ENCODE measurements around the gene SPEN.
A peak's percentile ranks its signal among the peaks of the same experiment; 100 is the strongest.

Gene SPEN

GRCh38 chr1:15939181-15940109 lies 91.9 kb downstream of the SPEN start:
- no peak for DNase-seq

- no peak for DNase-seq
Measured at GRCh38 chr1:15940110-15941043, 92.9 kb downstream of the SPEN start.

DNA sequence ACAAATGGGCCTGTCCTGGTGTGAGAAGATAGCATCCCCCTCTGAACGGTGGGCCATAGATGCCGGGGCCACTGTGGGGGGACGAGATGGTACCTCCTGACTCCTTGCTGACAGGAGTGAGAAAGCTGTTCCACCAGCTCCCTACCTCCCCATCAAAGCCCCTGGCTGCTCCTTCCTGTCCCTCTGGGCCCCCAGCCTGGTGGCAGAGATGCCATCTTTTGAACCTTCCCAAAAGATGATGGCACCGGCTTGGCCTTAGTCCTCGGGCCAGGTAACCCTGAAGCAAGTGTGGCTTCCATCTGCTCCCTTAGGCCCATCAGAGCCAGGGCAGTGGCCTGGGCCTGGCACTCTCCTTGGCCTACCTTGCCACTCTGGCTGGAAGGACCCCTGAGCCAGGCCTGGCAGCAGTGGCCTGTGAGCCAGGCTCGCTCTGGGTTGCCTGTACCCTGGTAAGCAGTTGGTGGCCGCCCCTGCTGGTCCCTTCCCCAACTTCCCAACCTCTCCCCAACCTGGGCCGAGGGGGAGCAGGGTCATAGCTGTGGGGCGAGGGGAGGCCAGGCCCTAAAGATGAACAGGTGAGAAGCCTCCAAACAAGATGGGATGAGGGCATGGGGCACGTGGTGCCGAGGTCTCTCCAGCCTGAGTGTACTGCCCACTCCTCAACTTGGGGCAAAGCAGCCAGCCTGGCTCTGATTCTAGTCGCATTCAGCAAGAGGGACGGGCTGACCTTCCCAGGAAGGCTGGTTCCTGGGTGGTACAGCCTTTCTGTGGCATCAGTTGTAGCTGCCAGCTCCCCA lies 93.7 kb downstream of the SPEN start:
- DNase-seq = no peak

DNA sequence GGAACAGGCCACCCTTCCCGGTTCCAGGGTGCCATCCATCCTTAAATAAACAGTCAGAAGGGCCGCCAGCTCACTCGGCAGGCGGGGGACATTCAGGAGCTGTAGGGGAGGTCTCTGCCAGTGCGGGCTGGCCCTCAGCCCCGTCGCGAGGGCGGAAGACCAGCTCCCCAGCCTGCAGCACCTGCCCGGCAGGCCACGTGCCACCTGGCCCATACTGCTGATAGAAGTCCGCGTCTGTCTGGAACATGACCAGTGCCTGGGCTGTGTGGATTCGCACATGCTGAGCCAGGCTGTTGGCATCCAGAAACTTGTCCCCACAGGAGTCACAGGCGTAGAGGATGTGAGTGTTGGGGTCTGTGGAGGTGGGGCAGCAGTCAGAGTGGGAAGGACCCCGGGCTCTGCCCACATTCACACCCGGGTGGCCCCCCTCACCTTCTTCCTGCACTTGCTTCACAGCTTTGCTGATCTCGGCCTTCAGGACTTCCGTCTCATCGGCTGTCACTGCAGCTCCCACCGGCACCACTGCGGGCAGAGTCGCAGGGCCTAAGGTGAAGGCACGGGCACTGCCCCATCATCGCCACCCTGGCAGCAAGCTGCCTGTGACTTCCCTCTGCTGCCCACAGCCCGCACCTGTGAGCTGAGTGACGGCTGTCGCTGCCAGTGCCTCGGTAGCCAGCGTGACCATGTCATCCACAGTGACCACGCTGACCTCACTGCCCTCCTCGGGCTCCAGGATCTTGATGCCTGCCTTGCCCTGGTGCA lies 94.6 kb downstream of the SPEN start:
- no peak for DNase-seq

GRCh38 chr1:15942661-15943327 lies 95.3 kb downstream of the SPEN start:
- no peak for DNase-seq

- no peak for DNase-seq
Measured at GRCh38 chr1:15943328-15943991, 96.0 kb downstream of the SPEN start.

DNA sequence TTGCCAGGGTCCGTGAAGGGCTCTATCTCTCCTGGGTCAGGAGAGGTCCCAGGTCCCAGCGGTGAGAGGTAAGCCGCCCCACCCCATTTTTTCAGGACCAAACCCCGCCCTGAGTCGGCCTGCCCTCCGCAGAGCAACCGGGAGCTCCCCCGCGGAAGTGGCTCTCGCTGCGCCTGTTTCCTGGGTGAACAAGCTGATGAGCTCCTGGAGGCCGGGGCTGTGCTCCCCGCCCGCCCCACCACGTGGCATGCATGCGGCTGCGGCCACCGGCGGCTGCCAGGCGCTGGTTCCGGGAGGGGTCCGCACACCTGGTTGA lies 96.4 kb downstream of the SPEN start:
- no peak for DNase-seq

DNA sequence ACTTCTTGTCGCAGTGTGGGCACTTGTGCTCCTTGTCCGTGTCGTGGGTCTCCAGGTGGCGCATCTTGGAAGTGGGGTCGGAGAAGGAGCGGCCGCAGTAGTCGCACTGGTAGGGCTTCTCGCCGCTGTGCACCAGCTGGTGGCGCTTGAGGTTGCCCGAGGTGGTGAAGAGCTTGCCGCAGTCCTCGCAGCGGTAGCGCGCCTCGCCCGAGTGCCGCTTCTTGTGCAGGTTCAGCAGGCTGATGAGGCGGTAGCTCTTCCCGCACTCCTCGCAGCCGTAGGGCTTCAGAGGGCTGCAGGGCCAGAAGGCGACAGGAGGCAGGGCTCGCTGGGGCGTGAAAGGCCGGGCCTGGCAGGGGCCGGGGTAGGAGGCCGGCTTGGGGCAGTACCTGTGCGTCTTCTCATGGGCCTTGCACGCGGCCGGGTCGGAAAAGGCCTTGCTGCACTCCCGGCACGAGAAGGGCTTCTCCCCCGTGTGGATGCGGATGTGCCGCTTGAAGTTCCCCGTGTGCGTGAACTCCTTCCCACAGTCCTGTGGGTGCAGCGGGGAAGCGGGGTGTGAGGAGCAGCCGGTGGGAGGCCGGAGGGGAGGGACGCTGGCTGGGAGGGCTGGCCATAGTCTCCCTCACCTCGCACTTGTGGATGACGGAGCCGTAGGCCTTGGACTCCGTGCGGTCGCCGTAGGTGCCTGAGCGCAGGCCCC lies 97.0 kb downstream of the SPEN start:
- no peak for DNase-seq

GRCh38 chr1:15945011-15945831 lies 97.7 kb downstream of the SPEN start:
- no peak for DNase-seq

GRCh38 chr1:15945832-15946448 lies 98.4 kb downstream of the SPEN start:
- DNase-seq = no peak

GRCh38 chr1:15946571-15947381 lies 99.3 kb downstream of the SPEN start:
- DNase-seq = no peak

GRCh38 chr1:15947382-15948090 lies 100.0 kb downstream of the SPEN start:
- DNase-seq = no peak

DNA sequence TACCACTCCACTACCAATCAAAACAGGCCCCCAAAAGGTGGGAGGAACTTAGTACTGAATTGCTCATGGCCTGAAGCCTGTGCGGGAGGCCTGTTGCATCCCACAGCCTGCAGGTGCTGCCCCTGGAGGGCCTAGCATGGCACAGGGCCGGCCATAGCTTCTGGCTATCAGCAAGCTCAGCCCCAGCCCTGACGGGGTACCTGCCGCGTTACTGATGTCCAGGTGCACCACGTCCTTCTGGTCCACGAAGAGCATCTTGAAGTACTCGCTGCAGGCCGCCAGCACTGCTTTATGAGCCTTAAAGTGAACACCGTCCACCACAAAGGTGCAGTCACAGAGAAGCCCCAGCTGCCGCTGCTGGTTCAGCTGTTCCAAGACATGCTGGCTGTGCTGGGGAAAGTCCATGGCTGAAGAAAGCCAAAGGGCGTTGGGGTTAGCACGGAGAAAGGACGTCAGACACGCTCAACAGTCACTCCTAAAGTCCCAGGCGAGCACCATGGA lies 100.6 kb downstream of the SPEN start:
- DNase-seq = no peak

GRCh38 chr1:15948595-15949452 lies 101.3 kb downstream of the SPEN start:
- DNase-seq = no peak

DNA sequence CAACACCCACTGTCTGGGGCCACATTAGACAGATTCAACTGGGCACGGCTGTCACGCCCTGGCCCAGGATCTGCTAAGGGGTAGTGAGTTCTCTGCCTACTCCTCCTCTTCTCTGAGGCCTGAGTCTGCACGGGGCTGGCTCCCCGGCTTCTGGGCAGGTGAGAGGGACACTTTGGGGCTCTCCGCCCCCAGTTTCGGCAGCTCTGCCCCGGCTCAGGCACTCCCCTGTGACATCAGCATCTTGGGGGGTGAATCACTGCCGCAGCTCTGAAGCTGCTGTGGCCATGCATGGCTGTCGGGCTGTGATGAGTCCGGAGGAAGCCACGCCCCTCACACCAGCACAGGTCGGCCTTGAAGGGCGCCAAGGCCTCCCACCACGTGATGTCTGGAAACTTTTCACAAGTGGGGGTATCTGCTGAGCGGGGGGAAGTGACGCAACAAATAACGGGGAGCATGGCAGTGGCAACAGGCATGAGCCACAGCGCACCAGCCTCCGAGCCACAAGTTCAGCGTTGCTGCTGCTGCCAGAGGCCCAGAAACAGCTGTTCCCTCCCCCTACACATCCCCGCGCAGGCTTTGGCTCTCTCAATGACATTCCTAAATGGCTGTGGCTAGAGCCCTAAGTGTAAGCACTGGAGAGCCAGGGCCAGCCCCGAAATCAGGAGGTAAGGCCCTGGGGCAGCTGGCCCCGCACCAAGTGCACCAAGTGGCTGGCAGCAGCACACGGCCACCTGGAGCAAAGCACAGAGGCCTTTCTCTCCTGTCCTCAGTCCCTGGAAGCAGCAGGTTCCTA lies 102.1 kb downstream of the SPEN start:
- peak; percentile 96 for DNase-seq
